NOMO-1 (cell line): ENCODE data around the gene PPP2R1B.
"Not testable (repeated sequence)": the region's sequence is repeated elsewhere in the genome, so short reads cannot be mapped to it uniquely, and the experiment has no call there.

Experiments
- DNase-seq, 2 experiments: peaks; one replicate each; lab custom pipeline; 2025; ENCODE audit not compliant: unreplicated experiment in 2 of 2; lab: John Stamatoyannopoulos, UW

PPP2R1B gene

DNA sequence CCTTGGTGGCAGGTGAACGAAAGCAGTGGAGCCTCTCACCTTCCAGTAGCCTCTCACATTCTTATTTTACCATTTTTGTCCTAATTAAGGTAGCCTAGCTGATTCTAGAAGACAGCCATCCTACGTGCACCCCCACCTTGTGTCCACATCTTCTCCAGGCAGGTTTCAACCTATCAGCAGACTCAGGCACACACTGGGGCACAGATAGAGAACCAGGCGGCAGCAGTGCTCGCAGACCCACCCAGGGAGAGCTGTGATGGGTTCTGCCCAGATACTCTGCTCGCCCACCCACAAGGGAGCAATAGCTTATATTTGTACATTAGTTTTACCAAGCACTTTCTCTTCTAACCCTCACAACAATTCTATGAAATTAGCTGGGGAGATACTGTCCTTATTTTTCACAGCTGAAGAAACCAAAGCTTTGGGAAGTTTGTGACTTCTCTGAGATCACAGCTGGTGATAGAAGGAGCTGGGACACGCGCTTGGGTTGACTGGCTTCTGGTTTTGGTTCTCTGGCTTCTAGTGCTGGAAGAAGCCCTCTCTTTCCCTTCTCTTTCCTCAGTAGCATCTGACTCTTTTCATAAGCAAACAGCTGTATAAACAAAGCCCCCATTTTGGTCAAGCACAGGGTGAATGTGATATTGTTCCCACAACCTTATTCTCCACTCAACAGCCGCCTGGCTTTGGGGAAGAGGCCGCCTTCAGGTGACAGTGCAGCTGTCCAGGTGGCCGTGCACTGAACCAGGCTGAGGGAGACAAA is 36.9 kb downstream of the PPP2R1B start:
- DNase-seq = no peak

DNA sequence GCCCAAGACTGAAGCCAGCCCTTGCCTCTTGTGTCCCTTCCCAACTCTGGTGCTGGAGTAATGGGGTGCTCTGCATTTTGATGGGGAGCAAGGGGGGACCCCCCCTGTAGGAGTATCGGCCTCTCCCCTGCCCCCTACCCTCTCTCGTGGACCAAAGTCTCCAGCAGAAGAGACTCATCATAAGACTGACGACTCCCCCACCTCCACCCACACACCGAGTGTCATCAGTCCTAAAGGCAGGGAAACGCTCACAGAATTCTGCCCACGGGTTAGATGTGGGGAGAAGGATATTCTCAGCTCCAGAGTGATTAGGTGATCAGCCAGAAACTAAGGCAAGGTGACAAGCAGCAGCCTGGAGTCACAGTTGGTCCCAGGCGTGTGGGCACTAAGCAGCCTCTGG is 38.8 kb downstream of the PPP2R1B start:
- no peak for DNase-seq

DNA sequence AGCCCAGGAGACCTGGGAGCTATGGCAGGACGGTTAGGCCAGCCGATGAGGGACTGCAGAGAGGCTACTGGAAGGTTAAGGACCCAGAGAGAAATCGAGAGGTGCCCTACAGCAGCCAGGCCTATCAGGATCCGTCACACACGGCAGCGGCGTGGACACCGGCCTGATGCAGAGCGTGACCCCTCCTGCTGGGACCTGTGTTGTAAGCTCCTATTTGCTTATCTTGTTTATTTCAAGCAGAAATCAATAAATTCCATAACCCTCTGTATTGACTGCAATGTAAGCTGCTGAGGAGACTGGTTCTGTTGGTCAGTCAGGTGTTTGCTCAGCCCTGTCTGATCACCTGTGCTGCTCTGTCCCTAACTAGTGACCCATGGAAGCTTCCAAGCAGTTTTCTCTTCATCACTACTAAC is 39.9 kb downstream of the PPP2R1B start:
- no peak for DNase-seq

DNA sequence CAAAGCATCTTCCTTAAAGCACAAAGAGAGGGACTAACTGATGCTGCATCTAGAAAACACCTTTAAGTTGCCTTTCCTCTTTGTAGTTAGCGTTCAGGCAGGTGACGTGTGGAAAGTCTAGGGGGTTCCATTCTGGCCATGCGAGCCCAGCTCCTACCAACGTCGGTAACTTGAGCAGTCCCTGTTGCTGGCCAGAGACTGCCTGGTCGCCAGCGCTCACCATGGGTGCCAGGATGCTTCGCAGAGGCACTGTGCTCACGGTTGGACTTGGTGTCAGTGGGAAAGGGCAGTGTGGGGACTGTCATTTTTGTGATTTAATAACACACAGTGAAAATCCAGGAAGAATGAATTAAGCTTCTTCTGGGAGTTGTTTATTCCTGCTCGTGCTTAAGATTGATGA is 40.6 kb downstream of the PPP2R1B start:
- DNase-seq = no peak

DNA sequence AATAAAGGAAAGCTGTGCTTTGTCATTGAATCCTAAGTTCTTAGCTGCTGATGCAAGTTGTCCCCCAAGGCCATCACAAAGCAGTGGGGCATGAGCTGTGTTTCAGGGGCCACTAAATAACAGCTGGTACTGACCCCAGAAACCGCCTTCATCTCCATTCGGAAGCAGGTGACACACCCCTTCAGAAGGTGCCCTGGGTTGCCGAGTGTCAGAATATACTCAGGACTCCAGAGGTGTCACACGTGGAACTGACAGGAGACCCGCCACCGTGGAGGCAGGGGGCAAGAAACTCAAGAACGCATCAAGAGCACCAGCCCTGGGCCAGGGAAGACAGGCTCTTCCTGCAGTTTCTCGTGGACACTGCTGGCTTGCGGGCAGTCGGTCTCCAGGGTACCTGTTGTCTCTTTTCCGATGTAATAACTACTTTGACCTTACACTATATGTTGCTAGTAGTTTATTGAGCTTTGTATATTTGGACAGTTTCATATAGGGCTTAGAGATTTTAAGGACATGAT is 41.5 kb downstream of the PPP2R1B start:
- no peak for DNase-seq

DNA sequence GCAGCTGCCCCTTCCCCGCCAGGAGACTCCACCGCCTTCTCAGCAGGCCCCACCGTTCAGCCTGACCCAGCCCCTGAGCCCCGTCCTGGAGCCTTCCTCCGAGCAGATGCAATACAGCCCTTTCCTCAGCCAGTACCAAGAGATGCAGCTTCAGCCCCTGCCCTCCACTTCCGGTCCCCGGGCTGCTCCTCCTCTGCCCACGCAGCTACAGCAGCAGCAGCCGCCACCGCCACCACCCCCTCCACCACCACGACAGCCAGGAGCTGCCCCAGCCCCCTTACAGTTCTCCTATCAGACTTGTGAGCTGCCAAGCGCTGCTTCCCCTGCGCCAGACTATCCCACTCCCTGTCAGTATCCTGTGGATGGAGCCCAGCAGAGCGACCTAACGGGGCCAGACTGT is 42.6 kb downstream of the PPP2R1B start:
- DNase-seq = no peak

DNA sequence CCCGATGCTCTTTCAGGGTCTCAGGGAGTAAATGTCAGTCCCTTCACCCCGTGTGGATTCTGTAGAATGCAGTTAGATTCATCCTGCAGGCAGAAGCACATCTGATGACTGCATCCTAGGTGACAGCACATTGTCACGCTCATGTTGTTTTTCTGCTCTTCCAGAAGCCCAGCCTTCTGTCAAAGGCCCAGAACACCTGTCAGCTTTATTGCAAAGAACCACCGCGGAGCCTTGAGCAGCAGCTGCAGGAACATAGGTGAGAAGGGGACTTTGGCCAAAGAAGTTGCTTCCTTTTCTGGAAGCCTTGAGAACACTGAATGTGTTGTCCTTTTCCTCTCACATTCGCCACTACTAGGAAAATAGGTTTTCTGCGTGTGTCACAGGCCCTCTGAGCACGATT is 43.7 kb downstream of the PPP2R1B start:
- no peak for DNase-seq

DNA sequence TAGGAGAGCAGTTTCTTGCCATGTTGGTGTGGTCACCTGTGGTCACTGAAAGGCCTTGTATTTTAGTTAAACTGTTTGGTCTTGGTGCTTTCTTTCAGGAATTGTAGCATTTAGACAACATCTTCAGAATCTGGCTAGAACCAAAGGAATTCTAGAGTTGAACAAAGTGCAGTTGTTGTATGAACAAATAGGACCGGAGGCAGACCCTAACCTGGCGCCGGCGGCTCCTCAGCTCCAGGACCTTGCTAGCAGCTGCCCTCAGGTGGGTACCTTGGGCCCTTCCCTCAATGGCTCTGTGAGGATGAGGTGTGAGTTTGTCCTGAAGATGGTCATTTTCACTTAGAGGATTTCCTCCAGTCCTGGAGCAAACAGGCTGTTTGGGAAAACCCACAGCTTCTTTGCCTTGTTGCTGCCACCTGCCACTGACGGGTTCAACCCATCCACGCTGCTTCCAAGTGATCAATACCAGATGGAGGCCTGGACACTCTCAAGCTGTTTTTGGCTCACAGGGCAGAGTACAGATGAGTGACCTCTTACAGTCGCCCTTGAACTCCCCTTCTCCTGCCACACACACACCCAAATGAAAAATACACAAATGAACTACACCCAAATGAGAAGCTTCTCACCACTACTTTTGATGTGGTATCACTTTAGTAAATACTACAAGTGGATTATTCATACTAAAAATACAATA is 45.2 kb downstream of the PPP2R1B start:
- no peak for DNase-seq

DNA sequence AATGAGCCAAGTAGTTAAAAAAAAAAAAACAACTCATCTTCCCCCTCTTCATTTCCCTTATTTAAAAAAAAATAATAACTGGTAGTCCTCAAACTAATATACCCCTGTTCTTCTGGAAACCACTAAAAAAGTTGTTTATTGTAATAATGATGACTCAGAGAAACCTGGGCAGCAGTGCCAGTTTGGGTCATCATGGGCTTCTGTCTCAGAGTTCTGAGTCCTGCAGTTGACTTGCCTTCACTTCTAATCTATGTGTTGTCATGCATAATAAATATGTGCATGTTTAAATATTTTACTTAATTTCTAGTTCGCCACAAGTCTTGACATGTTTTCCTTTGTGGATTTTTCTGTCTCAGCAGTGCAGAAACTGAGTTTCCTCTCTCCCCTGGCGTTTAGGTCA is 46.8 kb downstream of the PPP2R1B start:
- no peak for DNase-seq

DNA sequence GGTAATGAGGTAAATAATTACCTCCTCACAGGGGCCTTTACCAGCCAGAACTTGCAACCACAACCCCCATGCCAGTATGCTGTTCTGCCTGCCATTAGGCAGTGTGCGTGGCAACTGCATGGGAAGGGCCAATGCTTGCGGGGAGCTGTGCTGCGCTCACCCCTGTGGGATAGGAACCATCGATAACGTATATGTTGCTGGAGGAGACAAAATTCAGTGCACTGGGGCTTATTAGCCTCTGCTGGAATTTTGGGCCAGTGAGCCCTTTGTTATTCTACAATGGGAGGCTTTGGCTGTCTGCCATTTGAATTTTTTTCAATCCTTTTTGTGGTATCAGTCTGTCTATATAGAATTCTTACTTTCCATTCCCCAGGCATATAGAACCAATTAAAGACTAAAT is 47.3 kb downstream of the PPP2R1B start:
- no peak for DNase-seq

DNA sequence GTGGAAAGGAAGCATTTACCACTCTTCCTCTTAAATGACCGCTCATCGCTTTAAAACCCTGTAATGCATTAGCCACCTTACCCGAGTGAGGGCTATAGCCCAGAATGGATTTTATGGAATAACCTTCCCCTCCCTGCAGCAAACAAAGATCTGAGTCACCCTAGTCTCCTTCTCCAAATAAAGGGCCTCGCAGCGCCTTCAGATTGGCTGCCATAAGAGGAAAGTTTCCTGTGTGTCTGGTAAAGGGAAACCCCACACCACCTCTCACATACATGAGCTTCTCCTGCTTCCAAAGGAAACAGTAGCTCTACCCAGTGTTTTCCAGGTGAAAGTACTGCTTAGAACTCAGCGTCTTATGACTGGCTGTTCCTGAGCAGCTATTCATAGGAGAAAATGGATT is 47.8 kb downstream of the PPP2R1B start:
- no peak for DNase-seq

DNA sequence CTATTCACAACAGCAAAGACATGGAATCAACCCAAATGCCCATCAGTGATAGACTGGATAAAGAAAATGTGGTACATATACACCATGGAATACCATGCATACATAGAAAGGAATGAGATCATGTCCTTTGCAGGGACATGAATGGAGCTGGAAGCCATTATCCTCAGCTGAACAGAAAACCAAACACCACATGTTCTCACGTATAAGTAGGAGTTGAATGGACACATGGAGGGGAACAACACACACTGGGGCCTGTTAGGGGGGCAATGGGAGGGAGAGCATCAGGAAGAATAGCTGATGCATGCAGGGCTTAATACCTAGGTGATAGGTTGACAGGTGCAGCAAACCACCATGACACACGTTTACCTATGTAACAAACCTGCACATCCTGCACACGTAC is 48.5 kb downstream of the PPP2R1B start:
- DNase-seq = not testable (repeated sequence)

DNA sequence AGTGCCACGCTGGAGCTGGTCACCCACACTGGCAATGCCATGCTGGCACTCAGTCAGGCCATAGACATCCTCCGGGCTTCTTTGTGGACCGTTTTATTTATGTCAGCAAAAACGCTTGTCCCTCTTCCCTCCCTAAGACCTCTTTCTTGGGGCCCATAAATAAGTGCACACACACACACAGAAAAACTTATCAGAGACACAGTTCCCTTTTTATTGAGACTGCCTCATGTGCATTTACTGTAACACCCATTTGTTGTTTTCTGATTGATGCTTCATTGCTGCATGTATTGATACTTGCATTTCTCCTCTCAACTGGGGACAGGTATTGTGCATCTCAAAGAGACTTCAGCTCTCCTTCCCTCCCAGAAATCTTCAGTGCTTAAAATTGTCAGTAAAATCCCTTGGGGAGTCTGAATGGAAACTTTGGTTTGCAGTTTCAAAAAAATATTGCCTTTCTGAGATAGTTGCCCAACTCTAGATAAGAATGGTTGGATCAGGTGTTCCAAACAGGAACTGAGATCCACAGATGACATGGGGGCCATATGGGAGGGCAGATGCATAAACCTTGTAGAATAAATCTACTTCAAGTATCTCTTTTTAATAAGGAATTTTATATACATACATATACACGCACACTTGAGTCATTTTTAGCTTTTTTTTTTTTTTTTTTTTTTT is 50.9 kb downstream of the PPP2R1B start:
- DNase-seq = no peak

DNA sequence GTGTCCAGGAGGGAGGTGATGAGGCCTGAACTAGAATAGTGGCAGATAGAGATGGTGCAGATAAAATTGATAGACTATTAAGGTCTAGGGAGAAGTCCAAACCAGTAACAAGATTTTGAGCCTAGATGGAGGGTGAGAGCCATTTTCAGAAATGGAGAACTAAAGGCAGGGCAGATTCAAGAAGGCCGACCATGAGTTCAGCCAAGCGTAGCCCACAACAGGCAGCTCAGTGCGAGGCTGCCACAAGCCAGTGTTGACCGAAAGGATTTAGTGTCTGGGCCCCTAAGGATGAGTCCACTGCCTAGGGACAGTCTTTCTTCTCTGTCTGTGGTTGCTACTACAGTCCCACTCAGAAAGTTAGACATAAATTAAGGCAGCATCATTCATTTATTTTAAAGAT is 51.7 kb downstream of the PPP2R1B start:
- no peak for DNase-seq

DNA sequence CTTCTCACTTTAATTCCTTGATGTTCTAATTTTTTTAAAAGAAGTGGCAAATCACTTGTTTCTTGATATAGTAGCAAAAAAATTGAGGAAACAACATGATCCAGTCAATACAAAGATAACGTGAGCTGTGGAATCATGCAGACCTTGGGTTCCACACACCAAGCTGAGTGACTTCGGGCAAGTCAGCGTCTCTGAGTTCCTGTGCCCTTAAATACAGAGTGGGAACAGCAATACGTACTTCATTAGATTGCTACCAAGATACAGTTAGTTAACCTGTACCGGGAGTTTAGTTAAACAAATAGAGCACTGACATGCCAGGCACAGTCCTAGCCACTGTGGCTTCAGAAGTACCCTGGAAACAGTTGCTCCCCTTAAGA is 58.5 kb downstream of the PPP2R1B start:
- no peak for DNase-seq

DNA sequence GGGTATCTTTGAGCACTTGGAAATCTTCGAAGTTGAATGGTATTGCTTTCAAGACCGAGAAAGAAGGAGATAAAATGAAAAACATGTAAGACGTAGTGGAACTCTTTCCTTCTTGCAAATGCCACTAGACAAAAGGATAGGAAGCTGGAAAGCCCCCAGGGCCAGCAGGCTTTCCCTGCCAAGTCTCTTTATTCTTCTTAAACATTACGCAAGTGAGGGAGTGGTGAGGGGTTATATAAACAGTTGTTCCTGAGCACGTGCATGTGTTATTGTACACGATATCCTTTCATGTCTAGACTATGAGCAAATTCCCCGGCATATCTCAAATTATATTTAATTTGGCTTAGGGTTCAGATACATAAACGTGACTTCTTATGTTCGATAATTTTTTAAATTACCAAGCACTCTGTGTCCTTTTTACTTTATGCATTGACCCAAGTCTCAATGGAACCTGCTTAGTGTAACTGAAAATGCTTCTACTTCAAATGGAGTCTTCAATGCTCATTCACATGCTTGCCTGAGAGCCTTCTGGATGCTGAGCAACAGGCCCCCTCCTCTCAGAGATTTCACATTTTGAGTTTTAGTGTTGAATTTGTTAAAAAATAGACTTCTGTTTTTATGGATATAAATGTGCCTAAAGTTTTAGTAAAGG is 59.0 kb downstream of the PPP2R1B start:
- DNase-seq = no peak

DNA sequence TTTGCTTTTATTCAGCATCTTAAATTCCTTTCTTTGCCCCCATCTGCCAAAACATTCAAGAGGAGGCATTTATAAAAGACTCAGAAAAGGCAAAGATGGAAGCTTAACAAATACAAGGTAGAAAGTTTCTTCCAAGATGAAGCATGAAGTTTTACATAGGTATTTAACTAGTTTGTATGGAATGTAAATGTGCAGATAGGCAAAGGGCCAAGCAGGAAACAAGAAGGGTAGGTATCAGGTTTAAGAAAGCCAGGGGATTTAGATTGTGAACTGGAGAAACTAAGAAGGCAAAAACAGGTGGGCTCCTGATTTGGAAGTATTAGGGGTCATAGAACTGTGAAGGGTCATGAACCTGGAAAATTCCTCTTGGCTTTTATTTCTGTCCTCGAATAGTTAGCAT is 62.6 kb downstream of the PPP2R1B start:
- no peak for DNase-seq

DNA sequence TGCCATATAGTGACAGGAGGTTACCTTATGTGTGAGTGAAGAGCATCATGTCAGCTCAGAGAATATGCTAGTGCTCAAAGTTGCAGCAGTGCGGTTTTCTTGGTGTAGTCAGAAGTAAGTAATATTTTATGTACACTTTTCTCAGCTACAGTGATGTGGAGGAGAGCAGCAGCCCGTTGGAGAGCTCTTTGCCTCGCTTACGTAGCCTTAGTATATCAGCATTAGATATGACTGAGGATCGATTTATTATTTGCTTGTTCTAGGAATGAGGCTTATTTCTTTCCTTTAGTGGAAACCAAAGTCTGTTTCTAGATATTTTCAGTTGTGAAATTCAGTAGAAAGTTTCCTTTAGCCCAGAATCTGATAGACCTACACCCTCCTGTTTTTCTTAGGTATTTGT is 63.6 kb downstream of the PPP2R1B start:
- DNase-seq = no peak

DNA sequence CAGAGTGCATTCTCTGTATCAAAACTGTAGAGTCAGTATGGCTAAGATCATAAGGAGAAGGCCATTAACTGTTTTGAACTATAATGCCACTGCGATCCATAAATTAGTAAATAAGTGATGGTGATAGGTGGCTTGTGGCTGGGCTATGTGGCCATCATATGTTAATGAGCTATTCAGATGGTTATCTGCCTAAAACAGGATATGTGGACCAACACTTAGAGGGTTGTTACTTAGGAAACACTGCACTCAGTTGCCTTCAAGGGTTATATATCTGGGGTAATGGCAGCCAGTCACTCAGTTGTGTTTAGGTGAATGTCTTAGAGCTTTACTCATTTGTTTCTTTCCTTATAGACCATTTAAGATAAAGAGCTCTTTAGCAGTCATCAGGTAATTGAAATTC is 66.0 kb downstream of the PPP2R1B start:
- no peak for DNase-seq

DNA sequence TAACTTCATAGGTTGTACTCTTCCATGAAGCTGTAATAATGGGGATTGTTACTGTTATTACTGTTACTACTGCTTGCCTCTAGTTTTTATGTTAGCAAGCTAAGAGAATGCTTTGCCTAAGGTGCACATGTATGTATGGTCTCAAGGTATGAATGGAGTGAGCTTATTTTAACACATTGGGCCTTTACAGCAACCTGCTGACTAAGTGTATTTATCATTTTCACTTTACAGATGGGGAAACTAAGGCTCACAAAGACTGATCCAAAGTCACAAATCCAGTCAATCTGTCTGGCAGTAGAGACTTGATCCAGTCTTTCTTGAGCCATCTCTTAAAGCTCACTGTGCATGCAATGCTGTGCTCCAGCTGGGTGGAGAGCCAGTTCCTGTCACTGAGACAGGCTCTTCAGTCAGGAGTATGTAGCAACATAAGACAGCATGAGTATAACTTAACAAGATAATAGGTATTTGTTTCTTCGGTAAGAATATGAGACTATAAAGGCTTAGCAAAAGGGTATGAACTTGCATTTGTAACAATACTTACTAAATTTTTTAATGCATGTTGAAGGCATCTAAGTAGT is 66.5 kb downstream of the PPP2R1B start:
- DNase-seq = no peak
